NOMO-1 treated with dmso at 0.1 percent for 144 hours (cell line): Measurements from ENCODE around the gene MYO7B.

Experiments used
- DNase-seq: peaks from one replicate; lab custom pipeline; 2025; ENCODE audit not compliant: unreplicated experiment; lab: John Stamatoyannopoulos, UW

Gene MYO7B

GRCh38 chr2:127658641-127659407 lies 123.3 kb downstream of the MYO7B start:
- DNase-seq: no peak

GRCh38 chr2:127659408-127660290 lies 124.2 kb downstream of the MYO7B start:
- DNase-seq: peak; percentile 16

GRCh38 chr2:127660291-127660578 lies 124.8 kb downstream of the MYO7B start:
- no peak for DNase-seq

GRCh38 chr2:127661072-127661649 lies 125.7 kb downstream of the MYO7B start:
- no peak for DNase-seq

GRCh38 chr2:127661949-127662510 lies 126.5 kb downstream of the MYO7B start:
- DNase-seq: no peak

GRCh38 chr2:127662937-127663565 lies 127.6 kb downstream of the MYO7B start:
- DNase-seq: no peak

- DNase-seq: no peak
Measured at GRCh38 chr2:127663566-127664064, 128.1 kb downstream of the MYO7B start.

- no peak for DNase-seq
Measured at GRCh38 chr2:127664065-127664894, 128.8 kb downstream of the MYO7B start.

- DNase-seq: no peak
Measured at GRCh38 chr2:127664895-127665225, 129.4 kb downstream of the MYO7B start.

- DNase-seq: no peak
Measured at GRCh38 chr2:127665267-127665893, 129.9 kb downstream of the MYO7B start.

- no peak for DNase-seq
Measured at GRCh38 chr2:127669056-127669455, 133.6 kb downstream of the MYO7B start.

GRCh38 chr2:127670055-127670956 lies 134.8 kb downstream of the MYO7B start:
- no peak for DNase-seq

- no peak for DNase-seq
Measured at GRCh38 chr2:127670957-127671290, 135.4 kb downstream of the MYO7B start.

GRCh38 chr2:127671557-127672302 lies 136.2 kb downstream of the MYO7B start:
- no peak for DNase-seq

- no peak for DNase-seq
Measured at GRCh38 chr2:127672341-127673224, 137.1 kb downstream of the MYO7B start.

GRCh38 chr2:127673291-127674069 lies 138.0 kb downstream of the MYO7B start:
- no peak for DNase-seq
